ENCODE results near the gene PGA4.

Gene PGA4

DNA sequence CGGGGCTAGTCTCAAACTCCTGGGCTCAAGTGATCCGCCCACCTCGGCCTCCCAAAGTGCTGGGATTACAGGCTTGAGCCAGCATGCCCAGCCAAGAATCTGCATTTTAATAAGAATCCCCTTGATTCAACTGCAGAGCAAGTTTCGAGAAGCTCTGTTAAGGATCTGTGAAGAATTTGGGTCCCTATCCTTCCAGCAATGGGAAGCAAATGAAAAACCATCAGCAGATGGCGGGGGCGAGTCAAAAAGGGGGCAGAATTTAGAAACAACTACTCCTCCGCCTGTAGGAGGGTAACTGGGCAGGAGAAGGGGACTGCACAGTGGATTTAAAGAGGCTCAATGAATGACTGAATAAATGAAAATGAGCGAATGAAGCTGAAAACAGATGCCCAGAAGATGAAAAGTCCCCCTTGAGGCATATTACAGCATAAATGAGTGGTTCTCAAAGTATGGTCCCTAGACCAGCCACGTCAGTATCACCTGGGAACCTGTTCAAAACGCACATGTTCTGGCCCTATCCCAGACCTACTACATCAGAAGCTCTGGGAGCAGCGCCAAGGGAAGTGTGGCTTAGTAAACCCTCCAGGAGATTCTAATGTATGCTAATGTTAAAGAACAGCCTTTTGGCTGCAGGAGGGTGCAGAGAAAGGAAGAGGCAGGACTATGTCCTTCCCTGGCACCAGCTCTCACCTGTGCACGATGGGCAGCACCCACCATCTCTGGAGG lies 58.0 kb downstream of the PGA4 start:
- DNase-seq (ENCODE audit: low spot score), result no peak

- DNase-seq (ENCODE audit: low spot score), result no peak
These were observed 58.9 kb downstream of the PGA4 start for GRCh38 chr11:61280883-61281580.

All from RKO (cell line).